Keratinocyte (primary cell): ENCODE results near the gene APOE. TPM values are rescaled to one million over a fixed set of nuclear protein-coding genes. Genes with fewer than 3 reads are reported as not detected.
"Not testable (repeated sequence)": the region's sequence is repeated elsewhere in the genome, so short reads cannot be mapped to it uniquely, and the experiment has no call there.

Experiments
- DNase-seq: peaks from one replicate; pipeline ENCODE4 v3.0.0-alpha.2; 2011; ENCODE audit warnings: low read depth, missing footprints, low spot score
- FAIRE-seq: peaks from 2 replicates; lab custom pipeline; 2011; peaks lifted over from hg19 to GRCh38; lab: Jason Lieb, UNC
- H2AFZ ChIP-seq: 2 replicates; pipeline ENCODE4 v1.6.0; 2012; ENCODE audit warnings: low read length, control low read depth, inconsistent platforms; ENCODE audit not compliant: control insufficient read depth
- H3K27ac ChIP-seq: 2 replicates; pipeline ENCODE4 v1.5.1; 2011; ENCODE audit warnings: low read length; ENCODE audit not compliant: control insufficient read depth, insufficient read depth
- H3K27me3 ChIP-seq: 3 replicates; pipeline ENCODE4 v1.6.0; 2011; ENCODE audit warnings: low read length; ENCODE audit not compliant: control insufficient read depth, insufficient read depth; ENCODE audit errors: extremely low read depth
- H3K36me3 ChIP-seq, 2 experiments: 2 replicates in 1 of 2; 3 replicates in 1 of 2; pipeline ENCODE4 v1.5.1; 2011; ENCODE audit warnings: low read length in 2 of 2, mild to moderate bottlenecking in 1 of 2; ENCODE audit not compliant: control insufficient read depth in 2 of 2, insufficient read depth in 2 of 2; ENCODE audit errors: extremely low read depth in 1 of 2
- H3K4me1 ChIP-seq: 3 replicates; pipeline ENCODE4 v1.5.1; 2011; ENCODE audit warnings: low read length; ENCODE audit not compliant: control insufficient read depth, insufficient read depth; ENCODE audit errors: extremely low read depth
- H3K4me2 ChIP-seq: 3 replicates; pipeline ENCODE4 v1.6.0; 2011; ENCODE audit warnings: low read depth, low read length; ENCODE audit not compliant: control insufficient read depth, insufficient read depth; ENCODE audit errors: extremely low read depth
- H3K4me3 ChIP-seq, 3 experiments: fragments of 200-600 bp in 1 of 3; sonication (generic) in 1 of 3; 2 replicates in 2 of 3; 3 replicates in 1 of 3; pipeline ENCODE4 v1.5.1; 2011 to 2016; ENCODE audit warnings: low read length in 3 of 3, mild to moderate bottlenecking in 3 of 3, control low read depth in 2 of 3, inconsistent platforms in 1 of 3, low read depth in 1 of 3, mixed read lengths in 1 of 3, mixed run types in 1 of 3, moderate library complexity in 1 of 3; ENCODE audit not compliant: control insufficient read depth in 2 of 3, insufficient read depth in 2 of 3; ENCODE audit errors: extremely low read depth in 1 of 3
- H3K79me2 ChIP-seq: 2 replicates; pipeline ENCODE4 v1.6.0; 2012; ENCODE audit warnings: low read length; ENCODE audit not compliant: control insufficient read depth, insufficient read depth
- H3K9ac ChIP-seq: 3 replicates; pipeline ENCODE4 v1.6.0; 2011; ENCODE audit warnings: low read length; ENCODE audit not compliant: control insufficient read depth, insufficient read depth; ENCODE audit errors: extremely low read depth
- H3K9me1 ChIP-seq: 3 replicates; pipeline ENCODE4 v1.6.0; 2011; ENCODE audit warnings: low read length; ENCODE audit not compliant: control insufficient read depth, insufficient read depth; ENCODE audit errors: extremely low read depth
- H3K9me3 ChIP-seq: 2 replicates; pipeline ENCODE4 v1.5.1; 2012; ENCODE audit warnings: low read depth, low read length; ENCODE audit not compliant: control insufficient read depth
- H4K20me1 ChIP-seq: 3 replicates; pipeline ENCODE4 v1.6.0; 2011; ENCODE audit warnings: low read length; ENCODE audit not compliant: control insufficient read depth, insufficient read depth; ENCODE audit errors: extremely low read depth
- CTCF ChIP-seq, 3 experiments: IDR thresholded peaks in 1 of 3; conservative IDR thresholded peaks in 1 of 3; optimal IDR thresholded peaks in 1 of 3; 2 replicates in 2 of 3; 3 replicates in 1 of 3; pipeline versions ENCODE3 to v1.5.1; 2011; ENCODE audit warnings: low read length in 3 of 3, mild to moderate bottlenecking in 3 of 3, moderate library complexity in 2 of 3, control low read depth in 1 of 3, inconsistent platforms in 1 of 3; ENCODE audit not compliant: insufficient read depth in 2 of 3; ENCODE audit errors: extremely low read depth in 1 of 3
- EZH2 ChIP-seq: IDR thresholded peaks from one replicate; pipeline ENCODE4 v1.6.1; 2012; ENCODE audit warnings: inconsistent platforms, mild to moderate bottlenecking, low read length, moderate library complexity
- dilution Hi-C: fragments of 300-500 bp; cut with MboI; formaldehyde crosslinking; loops from one replicate; pipeline ENCODE4 v1.7.0; 2020; ENCODE audit warnings: low sequenced_read_pairs; ENCODE audit not compliant: extremely low pct_ligation_motif_present
- polyA plus RNA-seq, 5 experiments: library from polyadenylated mRNA; depleted of rRNA in 3 of 5; stranded (reverse) in 3 of 5; stranded (forward) in 1 of 5; unstranded in 1 of 5; fragments of >200 nt; gene quantifications; 1 replicate in 1 of 5; 2 replicates in 3 of 5; 3 replicates in 1 of 5; pipeline versions ENCODE4 v1.2.1 to v1.2.3, GENCODE V29; 2011 to 2012; ENCODE audit warnings: missing spikeins in 2 of 5, low read depth in 1 of 5, low replicate concordance in 1 of 5

The APOE gene
- polyA plus RNA-seq, 1 donor (not counting 4 experiments of a cell fraction or from before 2014, with no cell fraction given) = 30.2 TPM

GRCh38 chr19:44879309-44880065 lies 26.1 kb upstream of the APOE start:
- Histone ChIP-seq H3K4me2 (no peak overlapping the region), H3K9me1 (no peaks in the 10 kb centered on the region), H3K27me3 (no peaks in the 10 kb centered on the region), H3K4me3 (no peak overlapping the region), H4K20me1 (no peaks in the 10 kb centered on the region), H3K4me1 (peaks cover 7% of the 10 kb centered on the region), H3K9ac (no peak overlapping the region), H2AFZ (no peak overlapping the region), H3K27ac (no peak overlapping the region), H3K36me3 (peaks cover 19 to 31% of the 10 kb centered on the region in 2 experiments), H3K9me3 (no peaks in the 10 kb centered on the region), H3K79me2 (no peaks in the 10 kb centered on the region)
- dilution Hi-C loops = no loop called here
- TF ChIP-seq EZH2 (no peak), CTCF (optimal IDR thresholded peaks at IDR 0.05 in 1 of 3, IDR thresholded peaks at IDR 0.05 in 1 of 3, conservative IDR thresholded peaks at IDR 0.05 in 1 of 3; ENCODE audit: extremely low read depth in 1 of 3, insufficient read depth in 2 of 3, low read length in 3 of 3) (no peak)
- DNase-seq (no peak), FAIRE-seq (no peak)

- no peak for TF ChIP-seq EZH2
- no peak for TF ChIP-seq CTCF (optimal IDR thresholded peaks at IDR 0.05 in 1 of 3, IDR thresholded peaks at IDR 0.05 in 1 of 3, conservative IDR thresholded peaks at IDR 0.05 in 1 of 3; ENCODE audit: extremely low read depth in 1 of 3, insufficient read depth in 2 of 3, low read length in 3 of 3)
- Histone ChIP-seq H3K36me3 (peaks cover 13 to 17% of the 10 kb centered on the region in 2 experiments), H4K20me1 (no peaks in the 10 kb centered on the region), H3K9me1 (no peaks in the 10 kb centered on the region), H3K9ac (no peak overlapping the region), H3K4me2 (no peak overlapping the region), H2AFZ (no peak overlapping the region), H3K4me3 (no peak overlapping the region), H3K4me1 (no peaks in the 10 kb centered on the region), H3K27ac (no peak overlapping the region), H3K79me2 (no peaks in the 10 kb centered on the region), H3K9me3 (no peaks in the 10 kb centered on the region), H3K27me3 (no peaks in the 10 kb centered on the region)
- DNase-seq = no peak
- FAIRE-seq = no peak
- dilution Hi-C loops = no loop called here
Measured at GRCh38 chr19:44882063-44882462, 23.5 kb upstream of the APOE start.

- FAIRE-seq, H3K4me2 ChIP-seq, H3K4me1 ChIP-seq, DNase-seq, H3K27me3 ChIP-seq, H2AFZ ChIP-seq, H3K9me1 ChIP-seq, H3K9me3 ChIP-seq, H3K4me3 ChIP-seq, dilution Hi-C loops, H4K20me1 ChIP-seq, H3K9ac ChIP-seq, H3K79me2 ChIP-seq, H3K27ac ChIP-seq: not testable (repeated sequence)
- peaks cover 12 to 13% of the 10 kb centered on the region in 2 experiments for H3K36me3 ChIP-seq
Measured at GRCh38 chr19:44882619-44883397, 22.8 kb upstream of the APOE start.
